Measurements from ENCODE around the gene ST6GAL2. TPM values are rescaled to one million over a fixed set of nuclear protein-coding genes. Genes with fewer than 3 reads are reported as not detected.

Gene ST6GAL2
- total RNA-seq, 1 donor: 0.36 TPM

DNA sequence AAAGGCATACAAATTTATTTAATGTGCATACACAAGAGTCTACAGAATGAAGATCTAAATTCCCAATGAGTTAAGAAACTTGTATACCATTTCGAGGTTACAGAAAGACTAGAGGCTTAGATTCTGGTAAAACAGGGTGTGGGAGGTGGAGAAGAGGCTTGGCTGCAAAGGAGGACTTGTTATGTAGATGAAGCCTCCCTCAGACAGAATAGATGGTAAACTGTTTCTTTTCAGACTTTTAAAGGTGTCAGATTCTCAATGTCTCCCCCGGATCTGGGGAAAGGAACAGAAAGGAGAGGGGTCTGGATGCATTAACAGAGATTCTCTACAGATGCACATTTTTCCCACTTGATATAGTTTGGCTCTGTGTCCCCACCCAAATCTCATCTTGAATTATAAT lies 126.0 kb downstream of the ST6GAL2 start:
- Histone ChIP-seq H3K27ac (ENCODE audit: low read depth, low read length) (no peak overlapping the region), H3K9me3 (ENCODE audit: low read depth, low read length) (no peaks in the 10 kb centered on the region), H3K4me1 (ENCODE audit: insufficient read depth, low read length) (no peaks in the 10 kb centered on the region), H3K36me3 (ENCODE audit: insufficient read depth, low read length) (no peaks in the 10 kb centered on the region), H4K20me1 (ENCODE audit: insufficient read depth, low read length) (no peaks in the 10 kb centered on the region), H3K4me2 (ENCODE audit: insufficient read depth, low read length) (no peak overlapping the region), H2AFZ (ENCODE audit: low read length) (no peak overlapping the region), H3K27me3 (ENCODE audit: insufficient read depth, low read length) (no peaks in the 10 kb centered on the region), H3K4me3 (ENCODE audit: insufficient read depth, low read length) (no peak overlapping the region), H3K79me2 (ENCODE audit: insufficient read depth, low read length) (no peaks in the 10 kb centered on the region)
- no peak for DNase-seq (ENCODE audit: insufficient read length, low spot score, missing footprints)
- TF ChIP-seq CTCF (IDR thresholded peaks at IDR 0.05; ENCODE audit: extremely low read depth, low read depth, low read length): no peak

- no peak for TF ChIP-seq CTCF (IDR thresholded peaks at IDR 0.05; ENCODE audit: extremely low read depth, low read depth, low read length)
- no peak overlapping the region for H3K4me2 ChIP-seq (ENCODE audit: insufficient read depth, low read length)
- H3K36me3 ChIP-seq (ENCODE audit: insufficient read depth, low read length): no peaks in the 10 kb centered on the region
- no peaks in the 10 kb centered on the region for H4K20me1 ChIP-seq (ENCODE audit: insufficient read depth, low read length)
- no peaks in the 10 kb centered on the region for H3K4me1 ChIP-seq (ENCODE audit: insufficient read depth, low read length)
- H3K9me3 ChIP-seq (ENCODE audit: low read depth, low read length): no peaks in the 10 kb centered on the region
- H3K27ac ChIP-seq (ENCODE audit: low read depth, low read length): no peak overlapping the region
- H3K27me3 ChIP-seq (ENCODE audit: insufficient read depth, low read length): no peaks in the 10 kb centered on the region
- H3K4me3 ChIP-seq (ENCODE audit: insufficient read depth, low read length): no peak overlapping the region
- H2AFZ ChIP-seq (ENCODE audit: low read length): no peak overlapping the region
- no peaks in the 10 kb centered on the region for H3K79me2 ChIP-seq (ENCODE audit: insufficient read depth, low read length)
- no peak for DNase-seq (ENCODE audit: insufficient read length, low spot score, missing footprints)
Observed at GRCh38 chr2:106758901-106759497, 127.0 kb downstream of the ST6GAL2 start.

Data from osteoblast (primary cell).